ENCODE data around the gene SNF8. TPM values are rescaled to one million over a fixed set of nuclear protein-coding genes. Genes with fewer than 3 reads are reported as not detected.

Gene SNF8
- total RNA-seq, 4 donors from 2014 or later, result 64.9 to 150 (median 96.5) TPM

GRCh38 chr17:48927978-48928745 lies 16.5 kb downstream of the SNF8 start:
- H3K27ac ChIP-seq, result no peak overlapping the region
- no peak for TF ChIP-seq CTCF (IDR thresholded peaks at IDR 0.05)
- TF ChIP-seq POLR2A (IDR thresholded peaks at IDR 0.05), result no peak
- H3K4me1 ChIP-seq, result no peaks in the 10 kb centered on the region
- peaks cover 63 to 75% of the 10 kb centered on the region in 2 donors for H3K36me3 ChIP-seq
- no peak for DNase-seq
- WGBS, 2 donors, result 80 to 87% methylated on average over 6 of the region's 6 CpGs
- H3K9me3 ChIP-seq, result no peaks in the 10 kb centered on the region
- H3K4me3 ChIP-seq (replicated peaks in 1 of 3), result no peak overlapping the region
- no peaks in the 10 kb centered on the region for H3K27me3 ChIP-seq
- intact Hi-C loops (cut with DNase I), result no loop called here

- peak; percentile 55 to 59 for DNase-seq
- no peak for TF ChIP-seq POLR2A (IDR thresholded peaks at IDR 0.05)
- no peak for TF ChIP-seq CTCF (IDR thresholded peaks at IDR 0.05)
- H3K27me3 ChIP-seq, result no peaks in the 10 kb centered on the region
- H3K9me3 ChIP-seq, result no peaks in the 10 kb centered on the region
- no peak overlapping the region for H3K4me3 ChIP-seq (replicated peaks in 1 of 3)
- peaks cover 67 to 80% of the 10 kb centered on the region in 2 donors for H3K36me3 ChIP-seq
- WGBS, 2 donors, result 19 to 35% methylated on average over 3 of the region's 3 CpGs
- H3K4me1 ChIP-seq, result no peaks in the 10 kb centered on the region
- intact Hi-C loops (cut with DNase I), result no loop called here
- H3K27ac ChIP-seq, result no peak overlapping the region
Measured at GRCh38 chr17:48925991-48926342, 18.7 kb downstream of the SNF8 start.

- 76 to 92% methylated on average over 4 of the region's 4 CpGs for WGBS, 2 donors
- Histone ChIP-seq H3K27me3 (no peaks in the 10 kb centered on the region), H3K36me3 (peaks cover 69 to 80% of the 10 kb centered on the region in 2 donors)
Measured at GRCh38 chr17:48925251-48925990, 19.2 kb downstream of the SNF8 start.

GRCh38 chr17:48915459-48916282 lies 29.0 kb downstream of the SNF8 start:
- H3K4me1 ChIP-seq, result peaks cover 11 to 20% of the 10 kb centered on the region in 2 donors
- H3K27me3 ChIP-seq, result no peaks in the 10 kb centered on the region
- no peaks in the 10 kb centered on the region for H3K9me3 ChIP-seq
- WGBS, 2 donors, result 67 to 77% methylated on average over 5 of the region's 5 CpGs
- H3K4me3 ChIP-seq (replicated peaks in 1 of 3), result no peak overlapping the region
- peak in 1 of 2 donors; percentile 17 for DNase-seq
- TF ChIP-seq CTCF (IDR thresholded peaks at IDR 0.05), result no peak
- TF ChIP-seq POLR2A (IDR thresholded peaks at IDR 0.05), result no peak
- peak overlapping the region in 1 of 3 donors; percentile 1 for H3K27ac ChIP-seq
- intact Hi-C loops (cut with DNase I), result no loop called here
- H3K36me3 ChIP-seq, result peaks cover 48 to 49% of the 10 kb centered on the region in 2 donors

More at GRCh38 chr17:48925251-48925990, 19.2 kb downstream of the SNF8 start:
- Histone ChIP-seq H3K4me1 (no peaks in the 10 kb centered on the region), H3K4me3 (replicated peaks in 1 of 3) (no peak overlapping the region), H3K9me3 (no peaks in the 10 kb centered on the region), H3K27ac (no peak overlapping the region)
- DNase-seq, result no peak
- no peak for TF ChIP-seq CTCF (IDR thresholded peaks at IDR 0.05)
- no peak for TF ChIP-seq POLR2A (IDR thresholded peaks at IDR 0.05)
- intact Hi-C loops (cut with DNase I), result no loop called here

Data from thyroid gland (tissue), 4 donors.